Naive B cell (primary cell): ENCODE results near the gene LYZL2. TPM values are rescaled to one million over a fixed set of nuclear protein-coding genes. Genes with fewer than 3 reads are reported as not detected.
"Not testable (repeated sequence)": the region's sequence is repeated elsewhere in the genome, so short reads cannot be mapped to it uniquely, and the experiment has no call there.

ENCODE experiments used
- ATAC-seq, 2 donors: fragments of 150-1000 bp; cut with Tn5 transposase; 2 replicates each; pipeline ENCODE4 v1.10.0; 2021; ENCODE audit warnings: low read depth in 2 of 2, mild to moderate bottlenecking in 2 of 2, moderate library complexity in 2 of 2
- DNase-seq: peaks from one replicate; pipeline ENCODE4 v3.0.0; 2022
- H3K27ac Mint-ChIP-seq, 6 donors: one replicate each; pipeline ENCODE4 v1.8.0; 2020 to 2022; ENCODE audit warnings: mild to moderate bottlenecking in 6 of 6, mixed read lengths in 6 of 6, moderate library complexity in 5 of 6, inconsistent platforms in 2 of 6
- H3K27me3 Mint-ChIP-seq, 3 donors: one replicate each; pipeline ENCODE4 v1.8.0; 2021 to 2022; ENCODE audit warnings: mixed read lengths in 3 of 3, mild to moderate bottlenecking in 1 of 3
- H3K36me3 Mint-ChIP-seq, 2 donors: one replicate each; pipeline ENCODE4 v1.8.0; 2020 to 2022; ENCODE audit warnings: mixed read lengths in 2 of 2, inconsistent platforms in 1 of 2, mild to moderate bottlenecking in 1 of 2
- H3K4me1 Mint-ChIP-seq, 3 donors: one replicate each; pipeline ENCODE4 v1.8.0; 2020 to 2022; ENCODE audit warnings: mixed read lengths in 3 of 3, inconsistent platforms in 1 of 3, mild to moderate bottlenecking in 1 of 3, moderate library complexity in 1 of 3
- H3K4me3 Mint-ChIP-seq, 8 donors: one replicate each; pipeline ENCODE4 v1.8.0; 2020 to 2022; ENCODE audit warnings: mild to moderate bottlenecking in 8 of 8, mixed read lengths in 8 of 8, moderate library complexity in 8 of 8, inconsistent platforms in 2 of 8
- H3K9me3 Mint-ChIP-seq, 7 donors: one replicate each; pipeline ENCODE4 v1.8.0; 2020 to 2022; ENCODE audit warnings: mixed read lengths in 7 of 7, mild to moderate bottlenecking in 5 of 7, inconsistent platforms in 2 of 7, moderate library complexity in 1 of 7
- polyA plus RNA-seq, 6 donors: library from polyadenylated mRNA; unstranded; fragments of 300-500 nt; fragmentation: Illumina TruSeq; gene quantifications; one replicate each; pipeline ENCODE4 v1.2.3, GENCODE V29; 2021; ENCODE audit warnings: low read depth in 6 of 6

LYZL2 gene
- polyA plus RNA-seq, 6 donors from 2014 or later, result not detected

DNA sequence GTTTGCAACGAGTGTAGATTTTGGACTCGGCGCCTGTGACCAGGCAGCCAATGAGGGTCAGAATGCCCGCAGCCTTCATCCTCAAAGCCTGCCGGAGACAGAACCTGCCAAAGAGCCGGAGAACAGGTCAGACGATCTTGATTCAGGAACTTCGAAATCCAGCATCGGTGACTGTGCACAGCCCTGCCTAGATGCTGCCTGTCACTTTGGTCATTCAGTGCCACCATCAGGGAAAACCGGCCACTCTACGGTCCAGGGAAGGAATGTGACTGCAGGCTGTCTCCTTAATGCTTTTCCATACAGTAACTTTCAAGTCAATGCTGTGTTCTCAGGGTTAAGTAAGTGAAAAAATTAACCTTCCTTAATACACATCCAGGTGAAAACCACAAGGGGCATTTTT is 2.7 kb downstream of the LYZL2 start:
- H3K27ac Mint-ChIP-seq, H3K9me3 Mint-ChIP-seq, H3K4me1 Mint-ChIP-seq, ATAC-seq, H3K36me3 Mint-ChIP-seq, H3K4me3 Mint-ChIP-seq, DNase-seq: not testable (repeated sequence)
- H3K27me3 Mint-ChIP-seq, result peaks cover 10 to 16% (median 13%) of the 10 kb centered on the region in 3 donors

- H3K9me3 Mint-ChIP-seq, H3K4me3 Mint-ChIP-seq, ATAC-seq, H3K36me3 Mint-ChIP-seq, H3K4me1 Mint-ChIP-seq, DNase-seq: not testable (repeated sequence)
- H3K27me3 Mint-ChIP-seq, result peaks cover 9 to 13% (median 10%) of the 10 kb centered on the region in 3 donors
- H3K27ac Mint-ChIP-seq, result peak overlapping the region in 1 of 6 donors; percentile 16
Observed at GRCh38 chr10:30626196-30626595, 3.4 kb downstream of the LYZL2 start.

DNA sequence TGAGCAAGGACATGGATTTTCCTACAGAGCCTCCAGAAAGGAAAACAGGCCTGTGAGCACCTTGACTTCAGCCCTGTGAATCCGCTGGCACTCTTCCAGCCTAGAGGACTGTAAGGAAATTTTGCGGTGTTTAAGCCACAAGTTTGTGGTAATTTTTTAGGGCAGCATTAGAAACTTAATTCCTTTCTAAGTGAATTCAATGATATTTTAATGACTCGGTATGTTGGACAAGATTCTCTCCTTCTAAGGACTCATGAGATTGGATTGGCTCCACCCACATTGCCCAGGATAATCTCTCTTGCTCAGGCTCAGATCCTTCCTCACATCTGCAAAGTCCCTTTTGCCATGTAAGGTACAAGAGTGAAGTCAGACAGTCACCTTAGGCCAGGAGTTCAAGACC is 4.5 kb downstream of the LYZL2 start:
- no peak overlapping the region for H3K4me3 Mint-ChIP-seq
- no peak overlapping the region for H3K27ac Mint-ChIP-seq
- peaks cover 15 to 20% (median 18%) of the 10 kb centered on the region in 3 donors for H3K27me3 Mint-ChIP-seq
- no peak for ATAC-seq
- H3K4me1 Mint-ChIP-seq, result no peaks in the 10 kb centered on the region
- H3K36me3 Mint-ChIP-seq, result no peaks in the 10 kb centered on the region
- DNase-seq, result no peak
- no peaks in the 10 kb centered on the region for H3K9me3 Mint-ChIP-seq

GRCh38 chr10:30619966-30620365 is 9.6 kb downstream of the LYZL2 start:
- ATAC-seq (no peak), DNase-seq (no peak)
- H3K36me3 Mint-ChIP-seq, result no peaks in the 10 kb centered on the region
- H3K27me3 Mint-ChIP-seq, result peaks cover 20 to 31% (median 23%) of the 10 kb centered on the region in 3 donors
- no peak overlapping the region for H3K27ac Mint-ChIP-seq
- no peaks in the 10 kb centered on the region for H3K9me3 Mint-ChIP-seq
- no peak overlapping the region for H3K4me3 Mint-ChIP-seq
- no peaks in the 10 kb centered on the region for H3K4me1 Mint-ChIP-seq

GRCh38 chr10:30617070-30617469 is 12.5 kb downstream of the LYZL2 start:
- DNase-seq (no peak), ATAC-seq (no peak)
- H3K4me1 Mint-ChIP-seq, result no peaks in the 10 kb centered on the region
- H3K36me3 Mint-ChIP-seq, result no peaks in the 10 kb centered on the region
- no peak overlapping the region for H3K4me3 Mint-ChIP-seq
- peaks cover 22 to 39% (median 27%) of the 10 kb centered on the region in 3 donors for H3K27me3 Mint-ChIP-seq
- H3K9me3 Mint-ChIP-seq, result no peaks in the 10 kb centered on the region
- H3K27ac Mint-ChIP-seq, result no peak overlapping the region

DNA sequence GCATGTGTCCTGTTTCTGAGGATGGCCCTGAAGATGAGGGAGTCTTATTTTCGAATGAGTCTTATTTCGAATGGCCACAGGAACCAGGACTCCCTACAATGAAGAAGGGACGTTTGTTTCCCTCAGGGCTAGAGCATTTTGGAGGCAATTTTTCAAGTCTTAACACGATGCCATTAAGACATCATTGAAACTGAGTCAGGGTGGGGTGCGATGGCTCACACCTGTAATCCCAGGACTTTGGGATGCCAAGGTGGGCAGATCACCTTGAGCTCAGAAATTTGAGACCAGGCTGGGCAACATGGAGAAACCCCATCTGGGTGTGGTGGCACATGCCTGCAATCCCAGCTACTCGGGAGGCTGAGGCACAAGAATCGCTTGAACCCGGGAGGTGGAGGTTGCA is 18.5 kb downstream of the LYZL2 start:
- H3K4me1 Mint-ChIP-seq, H3K36me3 Mint-ChIP-seq, ATAC-seq, H3K27ac Mint-ChIP-seq, H3K4me3 Mint-ChIP-seq, H3K9me3 Mint-ChIP-seq, DNase-seq: not testable (repeated sequence)
- peaks cover 25 to 61% (median 39%) of the 10 kb centered on the region in 3 donors for H3K27me3 Mint-ChIP-seq

DNA sequence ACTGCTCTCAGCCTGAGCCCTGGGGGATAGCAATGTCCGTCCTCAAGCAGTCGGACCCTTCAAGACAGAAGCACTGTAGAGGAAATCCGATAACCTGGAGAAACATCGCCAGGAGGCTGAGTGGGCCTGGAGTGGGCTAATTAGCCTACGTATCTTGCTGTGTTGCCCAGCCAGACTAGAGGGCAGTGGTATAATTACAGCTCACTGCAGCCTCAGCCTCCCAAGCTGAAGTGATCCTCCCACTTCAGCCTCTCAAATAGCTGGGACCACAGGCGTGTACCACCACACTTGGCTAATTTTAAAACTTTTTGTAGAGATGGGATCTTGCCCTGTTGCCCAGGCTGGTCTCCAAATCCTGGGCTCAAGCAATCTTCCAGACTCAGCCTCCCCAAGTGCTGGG is 21.7 kb downstream of the LYZL2 start:
- H3K4me1 Mint-ChIP-seq, result no peaks in the 10 kb centered on the region
- peaks cover 32 to 70% (median 57%) of the 10 kb centered on the region in 3 donors for H3K27me3 Mint-ChIP-seq
- no peak overlapping the region for H3K4me3 Mint-ChIP-seq
- peaks cover 0 to 5% (median 0%) of the 10 kb centered on the region in 7 donors for H3K9me3 Mint-ChIP-seq
- H3K36me3 Mint-ChIP-seq, result no peaks in the 10 kb centered on the region
- no peak overlapping the region for H3K27ac Mint-ChIP-seq
- no peak for DNase-seq
- ATAC-seq, result no peak

DNA sequence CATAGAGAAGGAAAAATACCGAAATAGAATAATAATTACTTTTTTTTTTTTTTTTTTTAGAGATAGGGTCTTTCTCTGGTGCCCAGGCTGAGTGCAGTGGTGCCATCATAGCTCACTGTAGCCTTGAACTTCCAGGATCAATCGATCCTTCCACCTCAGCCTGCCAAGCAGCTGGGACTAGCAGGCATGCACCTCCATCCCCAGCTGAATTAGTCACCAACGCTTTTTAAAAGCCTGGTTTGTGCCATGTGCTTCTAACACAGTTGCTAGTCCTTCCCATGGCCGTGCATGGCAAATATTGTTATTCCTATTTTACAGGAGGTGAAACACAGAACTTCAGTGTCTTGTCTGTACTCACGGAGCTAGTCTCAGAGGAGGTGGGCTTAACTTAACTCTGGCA is 23.2 kb downstream of the LYZL2 start:
- Mint-ChIP-seq H3K4me1 (no peaks in the 10 kb centered on the region), H3K9me3 (peaks cover 0 to 5% (median 0%) of the 10 kb centered on the region in 7 donors)

GRCh38 chr10:30605341-30606121 is 24.0 kb downstream of the LYZL2 start:
- not testable (repeated sequence) for H3K4me3 Mint-ChIP-seq
- peaks cover 25 to 48% (median 36%) of the 10 kb centered on the region in 3 donors for H3K27me3 Mint-ChIP-seq
- peak overlapping the region in 2 of 6 donors; percentile 51 to 63 for H3K27ac Mint-ChIP-seq

More for the DNA sequence above, 23.2 kb downstream of the LYZL2 start:
- no peak overlapping the region for H3K4me3 Mint-ChIP-seq
- H3K27ac Mint-ChIP-seq, result no peak overlapping the region
- H3K36me3 Mint-ChIP-seq, result no peaks in the 10 kb centered on the region
- no peak for ATAC-seq
- DNase-seq, result no peak
- H3K27me3 Mint-ChIP-seq, result peaks cover 25 to 55% (median 42%) of the 10 kb centered on the region in 3 donors

GRCh38 chr10:30603589-30603988 is 26.0 kb downstream of the LYZL2 start:
- no peak overlapping the region for H3K4me3 Mint-ChIP-seq
- H3K4me1 Mint-ChIP-seq, result peaks cover 0 to 6% (median 4%) of the 10 kb centered on the region in 3 donors
- H3K27me3 Mint-ChIP-seq, result peaks cover 13 to 32% (median 23%) of the 10 kb centered on the region in 3 donors
- no peak overlapping the region for H3K27ac Mint-ChIP-seq
- ATAC-seq, result no peak
- peaks cover 0 to 5% (median 0%) of the 10 kb centered on the region in 7 donors for H3K9me3 Mint-ChIP-seq
- H3K36me3 Mint-ChIP-seq, result no peaks in the 10 kb centered on the region
- DNase-seq, result no peak

More at GRCh38 chr10:30605341-30606121, 24.0 kb downstream of the LYZL2 start:
- DNase-seq, H3K4me1 Mint-ChIP-seq, ATAC-seq, H3K36me3 Mint-ChIP-seq, H3K9me3 Mint-ChIP-seq: not testable (repeated sequence)

DNA sequence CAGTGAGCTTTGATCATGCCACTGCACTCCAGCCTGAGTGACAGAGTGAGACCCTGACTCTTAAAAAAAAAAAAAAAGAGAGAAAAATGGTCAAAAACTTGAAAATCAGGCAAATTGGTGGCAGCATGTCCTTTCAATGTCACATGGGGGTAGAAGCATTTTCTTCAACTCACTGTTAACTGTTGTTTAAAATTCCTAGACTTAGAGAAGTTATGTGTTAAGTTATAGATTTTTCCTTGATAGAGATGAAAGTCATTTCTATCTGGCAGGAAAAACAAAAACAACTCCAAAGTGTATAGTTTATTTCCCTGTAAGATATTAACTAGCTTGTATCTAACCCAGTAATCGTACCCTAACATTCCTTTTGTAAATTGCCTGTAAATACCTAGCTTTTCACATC is 26.8 kb downstream of the LYZL2 start:
- no peak overlapping the region for H3K27ac Mint-ChIP-seq
- H3K4me3 Mint-ChIP-seq, result no peak overlapping the region
- peaks cover 0 to 5% (median 0%) of the 10 kb centered on the region in 7 donors for H3K9me3 Mint-ChIP-seq

GRCh38 chr10:30600005-30600404 is 29.5 kb downstream of the LYZL2 start:
- H3K27me3 Mint-ChIP-seq, result peaks cover 8 to 14% (median 9%) of the 10 kb centered on the region in 3 donors
- H3K4me3 Mint-ChIP-seq, result no peak overlapping the region
- peaks cover 0 to 6% (median 4%) of the 10 kb centered on the region in 3 donors for H3K4me1 Mint-ChIP-seq
- H3K9me3 Mint-ChIP-seq, result peaks cover 0 to 5% (median 0%) of the 10 kb centered on the region in 7 donors
- peak; percentile 100 for ATAC-seq
- no peaks in the 10 kb centered on the region for H3K36me3 Mint-ChIP-seq
- peak; percentile 29 for DNase-seq
- peak overlapping the region in 3 of 6 donors; percentile 10 to 59 (median 33) for H3K27ac Mint-ChIP-seq

More for the DNA sequence above, 26.8 kb downstream of the LYZL2 start:
- Mint-ChIP-seq H3K4me1 (peaks cover 0 to 6% (median 4%) of the 10 kb centered on the region in 3 donors), H3K36me3 (no peaks in the 10 kb centered on the region), H3K27me3 (peaks cover 13 to 32% (median 23%) of the 10 kb centered on the region in 3 donors)
- no peak for DNase-seq
- no peak for ATAC-seq

DNA sequence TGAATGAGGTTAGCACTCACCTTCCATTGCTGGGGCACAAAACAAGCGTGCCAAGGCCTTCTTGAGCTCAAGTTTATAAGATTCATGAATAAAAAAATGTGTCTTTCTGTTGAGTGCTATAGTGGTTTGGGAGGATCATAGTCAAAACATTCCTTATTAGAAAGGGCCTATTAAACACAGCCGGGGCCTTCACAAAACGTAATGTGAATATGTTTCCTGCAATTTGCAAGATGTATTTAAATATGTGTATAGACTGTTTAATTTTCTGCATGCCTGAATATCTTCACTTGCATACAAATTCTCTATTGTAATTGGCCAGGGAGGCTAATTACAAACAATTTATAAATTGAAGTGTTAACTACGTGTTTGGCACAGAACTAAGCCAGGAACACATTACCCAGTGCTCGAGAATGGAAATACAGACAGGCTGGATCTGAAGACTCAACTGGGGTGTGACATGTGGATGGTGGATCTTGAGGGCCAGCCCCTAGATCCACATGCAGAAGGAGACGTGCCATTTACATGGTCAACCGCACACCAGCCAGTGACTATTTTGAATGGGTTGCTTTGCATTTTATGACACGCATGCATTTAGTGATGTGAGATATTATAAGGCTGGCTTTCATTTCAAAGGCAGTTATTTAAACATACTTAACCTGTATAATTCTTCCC is 31.3 kb downstream of the LYZL2 start:
- H3K27ac Mint-ChIP-seq, result no peak overlapping the region
- no peaks in the 10 kb centered on the region for H3K9me3 Mint-ChIP-seq
- H3K4me3 Mint-ChIP-seq, result no peak overlapping the region
- DNase-seq (no peak), ATAC-seq (no peak)
- peaks cover 0 to 6% (median 4%) of the 10 kb centered on the region in 3 donors for H3K4me1 Mint-ChIP-seq
- H3K27me3 Mint-ChIP-seq, result peaks cover 5 to 19% (median 14%) of the 10 kb centered on the region in 3 donors
- no peaks in the 10 kb centered on the region for H3K36me3 Mint-ChIP-seq

- not testable (repeated sequence) for H3K36me3 Mint-ChIP-seq, H3K27ac Mint-ChIP-seq, DNase-seq, H3K9me3 Mint-ChIP-seq, H3K4me3 Mint-ChIP-seq, H3K4me1 Mint-ChIP-seq, ATAC-seq
- H3K27me3 Mint-ChIP-seq, result peaks cover 0 to 25% (median 14%) of the 10 kb centered on the region in 3 donors
Observed at GRCh38 chr10:30597433-30597824, 32.1 kb downstream of the LYZL2 start.
